Ascending aorta (tissue), 2 donors: ENCODE measurements around the gene CYGB. TPM values are rescaled to one million over a fixed set of nuclear protein-coding genes. Genes with fewer than 3 reads are reported as not detected.
"Not testable (repeated sequence)": the region's sequence is repeated elsewhere in the genome, so short reads cannot be mapped to it uniquely, and the experiment has no call there.

Experiments
- DNase-seq, 2 donors: peaks; one replicate each; pipeline ENCODE4 v3.0.0-alpha.2; 2019; ENCODE audit warnings: low spot score in 2 of 2
- H3K27ac ChIP-seq, 2 donors: fragments of 200-600 bp; sonication (generic); one replicate each; pipeline ENCODE4 v1.5.1; 2016 to 2017; ENCODE audit warnings: mild to moderate bottlenecking in 1 of 2
- H3K27me3 ChIP-seq: fragments of 200-600 bp; sonication (generic); one replicate; pipeline ENCODE4 v1.5.1; 2017
- H3K36me3 ChIP-seq, 2 donors: fragments of 200-600 bp; sonication (generic); one replicate each; pipeline ENCODE4 v1.5.1; 2016
- H3K4me1 ChIP-seq, 2 donors: fragments of 200-600 bp; sonication (generic); one replicate each; pipeline ENCODE4 v1.5.1; 2016 to 2017; ENCODE audit warnings: mild to moderate bottlenecking in 1 of 2
- H3K4me3 ChIP-seq, 2 donors: fragments of 200-600 bp; sonication (generic); one replicate each; pipeline ENCODE4 v1.5.1; 2016 to 2017; ENCODE audit warnings: mild to moderate bottlenecking in 1 of 2
- H3K9me3 ChIP-seq, 2 donors: fragments of 200-600 bp; sonication (generic); one replicate each; pipeline ENCODE4 v1.5.1; 2016
- CTCF ChIP-seq, 3 experiments: fragments of 200-600 bp in 2 of 3; fragments of 450-650 bp in 1 of 3; sonication (generic) in 2 of 3; IDR thresholded peaks; one replicate each; pipeline ENCODE4 v1.5.1; 2016 to 2019; ENCODE audit warnings: antibody characterized with exemption in 3 of 3, mild to moderate bottlenecking in 1 of 3, moderate library complexity in 1 of 3
- intact Hi-C: fragments of 100-400 bp; cut with DNase I; formaldehyde crosslinking; loops from one replicate; pipeline ENCODE4 v1.15.1; 2023
- total RNA-seq: library from RNA; depleted of rRNA; stranded (reverse); fragments of >200 nt; gene quantifications from one replicate; pipeline ENCODE4 v1.1.0, GENCODE V29; 2016

Gene CYGB
- total RNA-seq, 1 donor from 2014 or later: 60.7 TPM

- H3K27me3 ChIP-seq: no peaks in the 10 kb centered on the region
- H3K36me3 ChIP-seq: peaks cover 17 to 26% of the 10 kb centered on the region in 2 donors
- H3K4me3 ChIP-seq: no peak overlapping the region
- intact Hi-C loops: no loop called here
- no peaks in the 10 kb centered on the region for H3K4me1 ChIP-seq
- DNase-seq: no peak
- TF ChIP-seq CTCF (IDR thresholded peaks at IDR 0.05): no peak
- no peak overlapping the region for H3K27ac ChIP-seq
- H3K9me3 ChIP-seq: no peaks in the 10 kb centered on the region
Observed at GRCh38 chr17:76566988-76567431, 29.5 kb upstream of the CYGB start.

- H3K27me3 ChIP-seq: no peaks in the 10 kb centered on the region
- H3K4me3 ChIP-seq: no peak overlapping the region
- H3K27ac ChIP-seq: no peak overlapping the region
- no peak for DNase-seq
- intact Hi-C loops: no loop called here
- no peaks in the 10 kb centered on the region for H3K4me1 ChIP-seq
- TF ChIP-seq CTCF (IDR thresholded peaks at IDR 0.05): no peak
- peaks cover 17 to 30% of the 10 kb centered on the region in 2 donors for H3K36me3 ChIP-seq
- no peaks in the 10 kb centered on the region for H3K9me3 ChIP-seq
Observed at GRCh38 chr17:76566613-76566943, 29.1 kb upstream of the CYGB start.

- H3K27me3 ChIP-seq: no peaks in the 10 kb centered on the region
- DNase-seq: no peak
- no peaks in the 10 kb centered on the region for H3K9me3 ChIP-seq
- no peak overlapping the region for H3K27ac ChIP-seq
- H3K4me1 ChIP-seq: peaks cover 0 to 4% of the 10 kb centered on the region in 2 donors
- no peak overlapping the region for H3K4me3 ChIP-seq
- intact Hi-C loops: no loop called here
- no peak for TF ChIP-seq CTCF (IDR thresholded peaks at IDR 0.05)
- peaks cover 23 to 36% of the 10 kb centered on the region in 2 donors for H3K36me3 ChIP-seq
Observed at GRCh38 chr17:76565728-76566612, 28.5 kb upstream of the CYGB start.

- H3K4me1 ChIP-seq, H3K4me3 ChIP-seq, intact Hi-C loops, H3K27ac ChIP-seq, H3K9me3 ChIP-seq, DNase-seq, H3K27me3 ChIP-seq: not testable (repeated sequence)
- H3K36me3 ChIP-seq: peaks cover 23 to 36% of the 10 kb centered on the region in 2 donors
Observed at GRCh38 chr17:76564991-76565727, 27.6 kb upstream of the CYGB start.

GRCh38 chr17:76563359-76563758 lies 25.9 kb upstream of the CYGB start:
- H3K4me1 ChIP-seq: peaks cover 4 to 16% of the 10 kb centered on the region in 2 donors
- H3K27ac ChIP-seq, H3K4me3 ChIP-seq, H3K9me3 ChIP-seq, DNase-seq, H3K27me3 ChIP-seq, intact Hi-C loops: not testable (repeated sequence)
- H3K36me3 ChIP-seq: peaks cover 23 to 36% of the 10 kb centered on the region in 2 donors

GRCh38 chr17:76562734-76563148 lies 25.2 kb upstream of the CYGB start:
- Histone ChIP-seq H3K4me1 (peaks cover 4 to 18% of the 10 kb centered on the region in 2 donors), H3K27ac (no peak overlapping the region), H3K9me3 (no peaks in the 10 kb centered on the region), H3K36me3 (peaks cover 23 to 36% of the 10 kb centered on the region in 2 donors), H3K27me3 (no peaks in the 10 kb centered on the region), H3K4me3 (no peak overlapping the region)
- no peak for DNase-seq
- TF ChIP-seq CTCF (IDR thresholded peaks at IDR 0.05): no peak
- intact Hi-C loops: no loop called here
